ENCODE results near the gene TCF4. TPM values are rescaled to one million over a fixed set of nuclear protein-coding genes. Genes with fewer than 3 reads are reported as not detected.

Gene TCF4
- total and polyA plus RNA-seq, 9 donors, result 50.9 to 167 (median 116) TPM

GRCh38 chr18:55275039-55275901 is 312.7 kb downstream of the TCF4 start:
- no peak overlapping the region for H3K27ac ChIP-seq (ENCODE audit: low read length)
- no peaks in the 10 kb centered on the region for H3K4me1 ChIP-seq (ENCODE audit: control insufficient read depth, insufficient read depth, low read length)
- peak; percentile 74 for DNase-seq
- H3K9me3 ChIP-seq (replicated peaks; ENCODE audit: control insufficient read depth, low read depth, low read length), result no peaks in the 10 kb centered on the region
- 50% methylated on average over 2 of the region's 5 CpGs for WGBS (ENCODE audit: insufficient coverage)
- no peak overlapping the region for H3K4me3 ChIP-seq (ENCODE audit: low read length)
- peaks cover 40% of the 10 kb centered on the region for H3K36me3 ChIP-seq (ENCODE audit: control insufficient read depth, insufficient read depth, low read length)
- H3K27me3 ChIP-seq (ENCODE audit: control insufficient read depth, insufficient read depth, low read length), result no peaks in the 10 kb centered on the region

DNA sequence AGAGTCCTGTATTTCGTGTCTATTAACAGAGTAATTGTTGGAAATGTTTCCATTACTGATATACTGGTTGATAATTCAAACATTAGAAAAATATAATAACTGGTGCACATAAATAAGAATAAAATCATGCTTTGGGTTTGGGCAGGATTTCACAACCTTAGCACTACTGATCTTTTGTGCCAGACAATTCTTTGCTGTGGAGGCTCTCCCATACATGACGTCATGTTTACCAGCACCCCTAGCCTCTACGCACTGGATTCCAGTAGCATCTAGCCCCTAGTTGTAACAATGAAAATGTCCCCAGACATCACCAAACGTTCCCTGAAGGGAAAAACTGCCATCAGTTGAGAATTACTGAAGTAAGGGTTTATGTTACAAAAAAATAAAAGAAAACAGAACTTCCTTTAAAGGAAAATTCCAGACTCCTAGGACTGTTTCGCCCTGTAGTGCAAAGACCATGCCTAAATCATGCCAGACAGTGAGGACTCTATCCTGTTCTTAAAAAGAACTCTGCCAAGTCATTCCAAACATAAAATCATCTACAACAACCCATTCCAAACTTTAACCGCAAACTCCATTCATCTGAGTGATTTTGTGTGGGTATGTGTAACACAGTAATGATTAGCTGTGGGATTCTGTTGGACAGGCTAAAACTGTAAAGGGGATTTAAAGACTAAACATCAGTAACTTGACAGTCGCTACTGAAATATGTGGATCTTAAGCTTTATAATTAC is 315.3 kb downstream of the TCF4 start:
- H3K36me3 ChIP-seq (ENCODE audit: control insufficient read depth, insufficient read depth, low read length), result peaks cover 46% of the 10 kb centered on the region
- no peaks in the 10 kb centered on the region for H3K27me3 ChIP-seq (ENCODE audit: control insufficient read depth, insufficient read depth, low read length)
- no peak overlapping the region for H3K27ac ChIP-seq (ENCODE audit: low read length)
- DNase-seq, result no peak
- WGBS (ENCODE audit: insufficient coverage), result 81% methylated on average over 2 of the region's 7 CpGs
- H3K9me3 ChIP-seq (replicated peaks; ENCODE audit: control insufficient read depth, low read depth, low read length), result no peaks in the 10 kb centered on the region
- no peak overlapping the region for H3K4me3 ChIP-seq (ENCODE audit: low read length)
- no peaks in the 10 kb centered on the region for H3K4me1 ChIP-seq (ENCODE audit: control insufficient read depth, insufficient read depth, low read length)

- peaks cover 5% of the 10 kb centered on the region for H3K4me1 ChIP-seq (ENCODE audit: control insufficient read depth, insufficient read depth, low read length)
- H3K27ac ChIP-seq (ENCODE audit: low read length), result no peak overlapping the region
- no peaks in the 10 kb centered on the region for H3K9me3 ChIP-seq (replicated peaks; ENCODE audit: control insufficient read depth, low read depth, low read length)
- H3K4me3 ChIP-seq (ENCODE audit: low read length), result no peak overlapping the region
- DNase-seq, result no peak
- WGBS (ENCODE audit: insufficient coverage), result 90% methylated on average over 3 of the region's 5 CpGs
- no peaks in the 10 kb centered on the region for H3K27me3 ChIP-seq (ENCODE audit: control insufficient read depth, insufficient read depth, low read length)
- H3K36me3 ChIP-seq (ENCODE audit: control insufficient read depth, insufficient read depth, low read length), result peaks cover 50% of the 10 kb centered on the region
Measured at GRCh38 chr18:55269622-55270021, 318.4 kb downstream of the TCF4 start.

DNA sequence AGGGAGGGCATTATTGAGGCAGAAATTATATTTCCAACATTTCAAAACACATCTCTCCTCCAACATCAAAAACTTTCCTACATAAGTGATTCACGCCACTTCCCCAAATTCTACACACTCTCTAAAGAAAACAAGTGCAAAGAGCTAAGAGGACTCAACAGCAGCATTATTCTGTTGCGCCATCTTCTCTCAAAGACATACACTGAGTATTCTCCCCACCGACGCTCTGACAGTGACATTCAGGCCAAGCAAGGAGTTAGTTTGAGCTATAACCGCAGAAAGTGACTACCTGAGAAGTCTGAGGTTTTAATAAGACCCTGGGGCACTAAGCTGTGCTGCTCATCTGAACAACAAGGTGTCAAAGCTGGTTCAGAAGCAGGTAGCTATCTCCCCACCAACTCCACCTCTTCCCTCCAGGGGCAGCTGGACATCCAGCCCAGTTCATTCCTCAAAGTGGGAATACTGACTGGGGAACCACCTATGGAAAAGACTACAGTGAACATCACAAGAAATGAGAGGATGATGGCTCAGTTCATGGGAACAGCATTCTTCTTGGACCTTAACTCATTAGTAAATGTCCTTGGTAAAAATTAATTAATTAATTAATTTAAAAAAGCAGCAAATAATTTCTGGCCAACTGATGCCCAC is 319.2 kb downstream of the TCF4 start:
- no peaks in the 10 kb centered on the region for H3K27me3 ChIP-seq (ENCODE audit: control insufficient read depth, insufficient read depth, low read length)
- no peak overlapping the region for H3K4me3 ChIP-seq (ENCODE audit: low read length)
- no peaks in the 10 kb centered on the region for H3K9me3 ChIP-seq (replicated peaks; ENCODE audit: control insufficient read depth, low read depth, low read length)
- no peak overlapping the region for H3K27ac ChIP-seq (ENCODE audit: low read length)
- no peak for DNase-seq
- WGBS (ENCODE audit: insufficient coverage), result 70% methylated on average over 2 of the region's 5 CpGs
- H3K4me1 ChIP-seq (ENCODE audit: control insufficient read depth, insufficient read depth, low read length), result peaks cover 5% of the 10 kb centered on the region
- H3K36me3 ChIP-seq (ENCODE audit: control insufficient read depth, insufficient read depth, low read length), result peaks cover 45% of the 10 kb centered on the region

DNA sequence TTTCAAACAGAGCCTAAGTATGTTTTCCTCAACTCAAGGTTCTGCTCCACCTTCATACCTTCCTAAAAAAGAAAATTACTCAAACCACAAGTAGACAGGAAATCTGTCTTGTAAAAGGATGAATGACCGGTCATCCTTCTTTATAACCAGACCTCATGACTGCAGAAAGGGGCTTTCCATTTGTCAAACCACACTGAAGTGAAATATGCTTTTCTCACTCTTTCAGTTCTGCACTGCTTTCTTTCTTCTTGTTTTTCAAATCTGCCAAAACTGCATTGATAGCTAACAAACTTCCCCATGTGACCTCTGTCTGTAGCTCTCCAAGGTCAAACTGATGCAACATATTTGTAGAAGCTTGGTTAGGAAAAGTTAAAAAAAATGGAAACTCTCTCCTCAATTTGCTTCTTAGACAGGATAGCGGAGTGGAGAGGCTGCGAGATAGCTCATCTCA is 319.8 kb downstream of the TCF4 start:
- H3K9me3 ChIP-seq (replicated peaks; ENCODE audit: control insufficient read depth, low read depth, low read length), result no peaks in the 10 kb centered on the region
- no peak for DNase-seq
- no peak overlapping the region for H3K4me3 ChIP-seq (ENCODE audit: low read length)
- peaks cover 5% of the 10 kb centered on the region for H3K4me1 ChIP-seq (ENCODE audit: control insufficient read depth, insufficient read depth, low read length)
- H3K36me3 ChIP-seq (ENCODE audit: control insufficient read depth, insufficient read depth, low read length), result peaks cover 45% of the 10 kb centered on the region
- H3K27me3 ChIP-seq (ENCODE audit: control insufficient read depth, insufficient read depth, low read length), result no peaks in the 10 kb centered on the region
- 67% methylated on average over 1 of the region's 3 CpGs for WGBS (ENCODE audit: insufficient coverage)
- H3K27ac ChIP-seq (ENCODE audit: low read length), result no peak overlapping the region

GRCh38 chr18:55266981-55267380 is 321.0 kb downstream of the TCF4 start:
- no peaks in the 10 kb centered on the region for H3K9me3 ChIP-seq (replicated peaks; ENCODE audit: control insufficient read depth, low read depth, low read length)
- no peak overlapping the region for H3K27ac ChIP-seq (ENCODE audit: low read length)
- H3K27me3 ChIP-seq (ENCODE audit: control insufficient read depth, insufficient read depth, low read length), result no peaks in the 10 kb centered on the region
- no peak overlapping the region for H3K4me3 ChIP-seq (ENCODE audit: low read length)
- WGBS (ENCODE audit: insufficient coverage), result 60% methylated on average over 1 of the region's 6 CpGs
- DNase-seq, result no peak
- peaks cover 40% of the 10 kb centered on the region for H3K36me3 ChIP-seq (ENCODE audit: control insufficient read depth, insufficient read depth, low read length)
- peaks cover 5% of the 10 kb centered on the region for H3K4me1 ChIP-seq (ENCODE audit: control insufficient read depth, insufficient read depth, low read length)

GRCh38 chr18:55265984-55266383 is 322.0 kb downstream of the TCF4 start:
- H3K27me3 ChIP-seq (ENCODE audit: control insufficient read depth, insufficient read depth, low read length), result no peaks in the 10 kb centered on the region
- DNase-seq, result no peak
- no peaks in the 10 kb centered on the region for H3K9me3 ChIP-seq (replicated peaks; ENCODE audit: control insufficient read depth, low read depth, low read length)
- no CpG with 5 or more reads among the region's 3 CpGs for WGBS (ENCODE audit: insufficient coverage)
- peak overlapping the region; percentile 31 for H3K27ac ChIP-seq (ENCODE audit: low read length)
- H3K4me1 ChIP-seq (ENCODE audit: control insufficient read depth, insufficient read depth, low read length), result peaks cover 5% of the 10 kb centered on the region
- peaks cover 46% of the 10 kb centered on the region for H3K36me3 ChIP-seq (ENCODE audit: control insufficient read depth, insufficient read depth, low read length)
- H3K4me3 ChIP-seq (ENCODE audit: low read length), result no peak overlapping the region

- peak overlapping the region; percentile 8 for H3K27ac ChIP-seq (ENCODE audit: low read length)
- no peaks in the 10 kb centered on the region for H3K9me3 ChIP-seq (replicated peaks; ENCODE audit: control insufficient read depth, low read depth, low read length)
- DNase-seq, result no peak
- no peaks in the 10 kb centered on the region for H3K27me3 ChIP-seq (ENCODE audit: control insufficient read depth, insufficient read depth, low read length)
- peaks cover 50% of the 10 kb centered on the region for H3K36me3 ChIP-seq (ENCODE audit: control insufficient read depth, insufficient read depth, low read length)
- H3K4me3 ChIP-seq (ENCODE audit: low read length), result no peak overlapping the region
- no CpG with 5 or more reads among the region's 5 CpGs for WGBS (ENCODE audit: insufficient coverage)
- peaks cover 5% of the 10 kb centered on the region for H3K4me1 ChIP-seq (ENCODE audit: control insufficient read depth, insufficient read depth, low read length)
Measured at GRCh38 chr18:55265130-55265675, 322.8 kb downstream of the TCF4 start.

GRCh38 chr18:55264108-55264507 is 323.9 kb downstream of the TCF4 start:
- 66% methylated on average over 3 of the region's 3 CpGs for WGBS (ENCODE audit: insufficient coverage)
- H3K9me3 ChIP-seq (replicated peaks; ENCODE audit: control insufficient read depth, low read depth, low read length), result no peaks in the 10 kb centered on the region
- no peak overlapping the region for H3K4me3 ChIP-seq (ENCODE audit: low read length)
- H3K36me3 ChIP-seq (ENCODE audit: control insufficient read depth, insufficient read depth, low read length), result peaks cover 49% of the 10 kb centered on the region
- peaks cover 5% of the 10 kb centered on the region for H3K4me1 ChIP-seq (ENCODE audit: control insufficient read depth, insufficient read depth, low read length)
- peak overlapping the region; percentile 11 for H3K27ac ChIP-seq (ENCODE audit: low read length)
- H3K27me3 ChIP-seq (ENCODE audit: control insufficient read depth, insufficient read depth, low read length), result no peaks in the 10 kb centered on the region
- no peak for DNase-seq
